CD4-positive, alpha-beta T cell (primary cell): ENCODE measurements around the gene SMOC2. TPM values are rescaled to one million over a fixed set of nuclear protein-coding genes. Genes with fewer than 3 reads are reported as not detected.

Experiments
- ATAC-seq: fragments of 200-7000 bp; cut with Tn5 transposase; one replicate; pipeline ENCODE4 v1.10.0; 2022; ENCODE audit warnings: mild to moderate bottlenecking; ENCODE audit not compliant: poor library complexity
- CTCF ChIA-PET: fragments of 350-600 bp; sonication (Branson Sonifier 250); formaldehyde crosslinking; loops from one replicate; lab custom pipeline; 2021; ENCODE audit warnings: antibody characterized with exemption, inconsistent platforms; lab: Charles Lee
- POLR2A ChIA-PET: fragments of 350-600 bp; sonication (Branson Sonifier 250); formaldehyde crosslinking; loops from one replicate; lab custom pipeline; 2021; ENCODE audit warnings: antibody characterized with exemption, inconsistent platforms; lab: Charles Lee
- DNase-seq, 14 experiments: peaks; one replicate each; pipeline ENCODE4 v3.0.0-alpha.2; 2013 to 2020; ENCODE audit warnings: mixed read lengths in 2 of 14
- H3K27ac ChIP-seq, 2 donors: one replicate each; pipeline versions ENCODE4 v1.5.1 to v1.7.0; 2013; ENCODE audit warnings: low read length in 2 of 2, low read depth in 1 of 2, mild to moderate bottlenecking in 1 of 2
- H3K27me3 ChIP-seq, 2 experiments: 1 replicate in 1 of 2; 2 replicates in 1 of 2; pipeline versions ENCODE4 v1.6.1 to v1.7.0; 2013; ENCODE audit warnings: low read length in 2 of 2, control low read depth in 1 of 2, mild to moderate bottlenecking in 1 of 2, moderate library complexity in 1 of 2; ENCODE audit not compliant: insufficient read depth in 2 of 2, control insufficient read depth in 1 of 2
- H3K36me3 ChIP-seq: one replicate; pipeline ENCODE4 v1.6.1; 2013; ENCODE audit warnings: low read length, control low read depth; ENCODE audit not compliant: insufficient read depth
- H3K4me1 ChIP-seq: one replicate; pipeline ENCODE4 v1.6.1; 2013; ENCODE audit warnings: low read length, control low read depth; ENCODE audit not compliant: insufficient read depth
- H3K4me3 ChIP-seq: one replicate; pipeline ENCODE4 v1.5.1; 2013; ENCODE audit warnings: mild to moderate bottlenecking, low read length, moderate library complexity
- H3K9me3 ChIP-seq, 2 experiments: 1 replicate in 1 of 2; 2 replicates in 1 of 2; pipeline versions ENCODE4 v1.6.1 to v1.7.0; 2013; ENCODE audit warnings: low read length in 2 of 2, mild to moderate bottlenecking in 2 of 2, control low read depth in 1 of 2, moderate library complexity in 1 of 2; ENCODE audit not compliant: control insufficient read depth in 1 of 2, insufficient read depth in 1 of 2
- H3K27ac Mint-ChIP-seq: one replicate; pipeline ENCODE4 v1.8.0; 2020; ENCODE audit warnings: mixed read lengths
- H3K27me3 Mint-ChIP-seq: one replicate; pipeline ENCODE4 v1.8.0; 2021; ENCODE audit warnings: mixed read lengths
- H3K36me3 Mint-ChIP-seq: one replicate; pipeline ENCODE4 v1.8.0; 2021; ENCODE audit warnings: low read depth, mixed read lengths
- H3K4me1 Mint-ChIP-seq: one replicate; pipeline ENCODE4 v1.8.0; 2021; ENCODE audit warnings: low read depth, mixed read lengths
- H3K4me3 Mint-ChIP-seq: one replicate; pipeline ENCODE4 v1.8.0; 2020; ENCODE audit warnings: mild to moderate bottlenecking, mixed read lengths
- H3K9me3 Mint-ChIP-seq: one replicate; pipeline ENCODE4 v1.8.0; 2020; ENCODE audit warnings: mixed read lengths
- intact Hi-C, 2 experiments: fragments of 100-400 bp; cut with DNase I in 1 of 2; cut with micrococcal nuclease in 1 of 2; formaldehyde crosslinking; loops; one replicate each; pipeline versions ENCODE4 v1.15.1 to v1.9.0; 2023 to 2025; cut with DNase I, micrococcal nuclease
- total RNA-seq, 174 experiments: library from RNA in 2 of 174; stranded (reverse) in 2 of 174; gene quantifications; one replicate each; pipeline ENCODE4 v1.2.3 and lab custom pipeline; 2021 to 2026
- TF ChIP-seq, protein P1 (sequence below): fragments of 200-600 bp; IDR thresholded peaks from one replicate; pipeline ENCODE4 v1.8.0; 2022; ENCODE audit warnings: antibody characterized with exemption, mild to moderate bottlenecking

Gene SMOC2
- total RNA-seq, 2 experiments from 2014 or later = not detected

DNA sequence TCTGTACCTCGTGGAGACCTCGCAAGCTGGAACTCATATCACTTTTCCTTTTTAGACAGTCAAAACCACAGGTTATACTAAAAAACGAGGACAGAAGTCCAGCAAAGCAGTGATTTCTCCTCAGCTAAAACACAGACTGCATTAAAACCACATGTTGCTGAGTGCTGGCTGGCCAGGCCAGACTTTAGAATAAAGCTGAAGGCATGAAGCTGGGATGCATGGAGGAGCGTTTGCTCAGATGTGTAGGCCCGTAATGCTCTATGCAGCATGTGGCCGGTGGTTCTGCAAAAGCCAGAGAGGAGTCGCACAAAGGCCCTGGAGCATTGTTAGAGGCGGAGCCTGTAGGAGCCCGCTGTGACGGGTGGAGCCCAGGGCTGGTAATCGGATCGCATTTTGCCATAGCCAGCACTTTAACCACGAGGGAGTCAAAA is 83.6 kb downstream of the SMOC2 start:
- ATAC-seq (no peak), DNase-seq (no peak)
- Mint-ChIP-seq H3K4me1 (no peaks in the 10 kb centered on the region), H3K9me3 (no peaks in the 10 kb centered on the region), H3K27ac (no peak overlapping the region), H3K27me3 (no peaks in the 10 kb centered on the region), H3K36me3 (no peaks in the 10 kb centered on the region), H3K4me3 (no peak overlapping the region)
- Histone ChIP-seq H3K36me3 (no peaks in the 10 kb centered on the region), H3K27ac (no peak overlapping the region), H3K4me3 (no peak overlapping the region), H3K9me3 (peaks cover 0 to under 1% of the 10 kb centered on the region in 2 experiments), H3K27me3 (no peaks in the 10 kb centered on the region), H3K4me1 (no peaks in the 10 kb centered on the region)
- TF ChIP-seq, protein P1, sequence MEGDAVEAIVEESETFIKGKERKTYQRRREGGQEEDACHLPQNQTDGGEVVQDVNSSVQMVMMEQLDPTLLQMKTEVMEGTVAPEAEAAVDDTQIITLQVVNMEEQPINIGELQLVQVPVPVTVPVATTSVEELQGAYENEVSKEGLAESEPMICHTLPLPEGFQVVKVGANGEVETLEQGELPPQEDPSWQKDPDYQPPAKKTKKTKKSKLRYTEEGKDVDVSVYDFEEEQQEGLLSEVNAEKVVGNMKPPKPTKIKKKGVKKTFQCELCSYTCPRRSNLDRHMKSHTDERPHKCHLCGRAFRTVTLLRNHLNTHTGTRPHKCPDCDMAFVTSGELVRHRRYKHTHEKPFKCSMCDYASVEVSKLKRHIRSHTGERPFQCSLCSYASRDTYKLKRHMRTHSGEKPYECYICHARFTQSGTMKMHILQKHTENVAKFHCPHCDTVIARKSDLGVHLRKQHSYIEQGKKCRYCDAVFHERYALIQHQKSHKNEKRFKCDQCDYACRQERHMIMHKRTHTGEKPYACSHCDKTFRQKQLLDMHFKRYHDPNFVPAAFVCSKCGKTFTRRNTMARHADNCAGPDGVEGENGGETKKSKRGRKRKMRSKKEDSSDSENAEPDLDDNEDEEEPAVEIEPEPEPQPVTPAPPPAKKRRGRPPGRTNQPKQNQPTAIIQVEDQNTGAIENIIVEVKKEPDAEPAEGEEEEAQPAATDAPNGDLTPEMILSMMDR = no peak
- ChIA-PET POLR2A (no interaction called here), CTCF (no interaction called here)
- intact Hi-C loops = no loop called here

DNA sequence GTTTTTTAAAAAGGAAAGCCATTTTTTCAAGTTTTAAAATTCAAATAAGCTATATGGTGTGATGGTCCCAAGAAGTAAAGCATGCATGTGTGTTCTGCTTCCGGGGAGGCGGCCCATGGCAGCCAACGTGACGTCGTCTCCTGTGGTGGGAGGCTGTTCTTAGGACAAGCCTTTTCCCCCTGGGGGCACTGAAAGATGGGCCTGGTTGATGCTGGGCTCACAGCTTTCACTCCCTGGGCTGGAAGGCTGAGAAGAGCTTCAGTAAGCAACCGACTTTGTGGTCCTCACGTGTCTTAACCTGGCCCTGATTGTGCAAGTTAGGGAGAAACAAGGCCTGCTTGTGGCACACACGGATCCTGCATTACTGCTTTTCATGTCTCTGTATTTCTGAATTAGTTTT is 84.1 kb downstream of the SMOC2 start:
- no peaks in the 10 kb centered on the region for H3K36me3 ChIP-seq
- DNase-seq (no peak), ATAC-seq (no peak)
- H3K27me3 ChIP-seq = no peaks in the 10 kb centered on the region
- no peaks in the 10 kb centered on the region for H3K9me3 ChIP-seq
- ChIA-PET POLR2A (no interaction called here), CTCF (no interaction called here)
- Mint-ChIP-seq H3K27ac (no peak overlapping the region), H3K27me3 (no peaks in the 10 kb centered on the region), H3K36me3 (no peaks in the 10 kb centered on the region), H3K4me1 (no peaks in the 10 kb centered on the region), H3K9me3 (no peaks in the 10 kb centered on the region), H3K4me3 (no peak overlapping the region)
- H3K4me1 ChIP-seq = no peaks in the 10 kb centered on the region
- intact Hi-C loops = no loop called here
- TF ChIP-seq, protein P1 = no peak
- no peak overlapping the region for H3K4me3 ChIP-seq
- no peak overlapping the region for H3K27ac ChIP-seq

DNA sequence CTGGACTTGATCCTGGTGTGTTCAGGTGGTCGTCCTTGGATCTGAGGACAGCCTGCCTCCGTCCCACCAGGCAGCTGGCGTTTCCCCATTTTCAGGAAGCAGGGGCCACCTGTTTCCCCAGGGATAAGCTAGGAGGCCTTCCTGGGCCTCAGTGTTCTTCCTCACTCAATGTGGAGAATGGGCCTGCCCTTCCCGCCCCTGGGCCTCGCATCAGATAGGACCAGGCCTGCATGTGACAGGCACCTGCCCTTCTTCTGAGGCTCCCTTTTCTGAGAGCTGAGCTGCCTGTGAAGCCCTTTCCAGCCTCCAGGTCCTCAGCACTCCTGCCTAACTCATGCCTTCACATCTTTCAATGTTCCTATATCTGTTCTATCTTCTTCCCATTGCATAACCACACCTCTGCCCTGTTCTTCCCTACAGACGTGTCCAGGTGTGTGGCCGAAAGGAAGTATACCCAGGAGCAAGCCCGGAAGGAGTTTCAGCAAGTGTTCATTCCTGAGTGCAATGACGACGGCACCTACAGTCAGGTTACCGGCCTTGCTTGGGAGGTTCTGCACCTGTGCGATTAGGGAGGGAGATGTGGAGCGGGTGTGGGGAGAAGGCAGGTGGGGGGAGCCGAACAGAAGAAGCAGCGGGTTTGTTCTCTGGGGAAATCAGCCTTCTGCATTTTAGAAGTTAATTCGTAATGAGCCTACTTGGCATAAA is 85.1 kb downstream of the SMOC2 start:
- ChIA-PET CTCF (no interaction called here), POLR2A (no interaction called here)
- Mint-ChIP-seq H3K36me3 (no peaks in the 10 kb centered on the region), H3K27me3 (no peaks in the 10 kb centered on the region), H3K4me1 (no peaks in the 10 kb centered on the region), H3K9me3 (no peaks in the 10 kb centered on the region), H3K4me3 (no peak overlapping the region), H3K27ac (no peak overlapping the region)
- H3K36me3 ChIP-seq = no peaks in the 10 kb centered on the region
- intact Hi-C loops = no loop called here
- no peak overlapping the region for H3K4me3 ChIP-seq
- no peaks in the 10 kb centered on the region for H3K27me3 ChIP-seq
- no peak for DNase-seq
- no peak for ATAC-seq
- H3K4me1 ChIP-seq = no peaks in the 10 kb centered on the region
- TF ChIP-seq, protein P1 = no peak
- H3K27ac ChIP-seq = no peak overlapping the region
- no peaks in the 10 kb centered on the region for H3K9me3 ChIP-seq
